ENCODE data around the gene EFNA5. TPM values are rescaled to one million over a fixed set of nuclear protein-coding genes. Genes with fewer than 3 reads are reported as not detected.

The EFNA5 gene
- total RNA-seq, 3 donors from 2014 or later (not counting 1 experiment from before 2014, with no cell fraction given) = 2.2 to 8.1 (median 4.3) TPM

- peak; percentile 31 to 62 for DNase-seq
- Histone ChIP-seq H3K27ac (ENCODE audit: low read length) (peak overlapping the region; percentile 59), H3K36me3 (ENCODE audit: control insufficient read depth, insufficient read depth, low read length) (no peaks in the 10 kb centered on the region), H3K4me1 (ENCODE audit: control insufficient read depth, insufficient read depth, low read length) (peaks cover 18% of the 10 kb centered on the region), H3K9me3 (ENCODE audit: control insufficient read depth, insufficient read depth, low read length) (no peaks in the 10 kb centered on the region), H3K27me3 (ENCODE audit: control insufficient read depth, insufficient read depth, low read length) (no peaks in the 10 kb centered on the region), H3K4me3 (ENCODE audit: low read length) (no peak overlapping the region)
- Mint-ChIP-seq H3K9me3 (no peaks in the 10 kb centered on the region), H3K27ac (peak overlapping the region; percentile 89 to 91), H3K4me3 (peak overlapping the region; percentile 85), H3K36me3 (no peaks in the 10 kb centered on the region), H3K27me3 (ENCODE audit: low read depth in 2 of 2) (no peaks in the 10 kb centered on the region), H3K4me1 (peaks cover 34 to 39% of the 10 kb centered on the region in 2 donors)
- peak; percentile 77 to 88 (median 85) for ATAC-seq
- 28% methylated on average over 5 of the region's 5 CpGs for WGBS (ENCODE audit: insufficient coverage)
- intact Hi-C loops (cut with micrococcal nuclease) = loop anchor here (1.0 to 5.0 kb wide), 6 partner anchors 24 to 283 kb away; partner anchors contain the start of gene EFNA5
- TF ChIP-seq CTCF (IDR thresholded peaks at IDR 0.05) = no peak
Measured at GRCh38 chr5:107389130-107389774, 281.5 kb downstream of the EFNA5 start.

- DNase-seq (peak in 1 of 2 donors; percentile 9), ATAC-seq (peak; percentile 20 to 54 (median 37))
- Histone ChIP-seq H3K4me1 (ENCODE audit: control insufficient read depth, insufficient read depth, low read length) (peaks cover 18% of the 10 kb centered on the region), H3K27ac (ENCODE audit: low read length) (peak overlapping the region; percentile 59), H3K9me3 (ENCODE audit: control insufficient read depth, insufficient read depth, low read length) (no peaks in the 10 kb centered on the region), H3K27me3 (ENCODE audit: control insufficient read depth, insufficient read depth, low read length) (no peaks in the 10 kb centered on the region), H3K36me3 (ENCODE audit: control insufficient read depth, insufficient read depth, low read length) (no peaks in the 10 kb centered on the region), H3K4me3 (ENCODE audit: low read length) (no peak overlapping the region)
- H3K36me3 Mint-ChIP-seq = no peaks in the 10 kb centered on the region
- peak overlapping the region; percentile 85 for H3K4me3 Mint-ChIP-seq
- intact Hi-C loops (cut with micrococcal nuclease) = loop anchor here (2.0 to 5.0 kb wide), 2 partner anchors 86 to 284 kb away; partner anchors contain the start of gene EFNA5
- WGBS (ENCODE audit: insufficient coverage) = 10% methylated on average over 6 of the region's 8 CpGs
- no peaks in the 10 kb centered on the region for H3K27me3 Mint-ChIP-seq (ENCODE audit: low read depth in 2 of 2)
- H3K4me1 Mint-ChIP-seq = peaks cover 34 to 39% of the 10 kb centered on the region in 2 donors
- TF ChIP-seq CTCF (IDR thresholded peaks at IDR 0.05) = no peak
- peak overlapping the region; percentile 89 to 91 for H3K27ac Mint-ChIP-seq
- no peaks in the 10 kb centered on the region for H3K9me3 Mint-ChIP-seq
Measured at GRCh38 chr5:107388141-107388861, 282.4 kb downstream of the EFNA5 start.

GRCh38 chr5:107387526-107388140, 283.1 kb downstream of the EFNA5 start:
- intact Hi-C loops (cut with micrococcal nuclease) = loop anchor here (2.0 to 5.0 kb wide), 2 partner anchors 87 to 285 kb away; partner anchors contain the start of gene EFNA5
- H3K4me3 ChIP-seq (ENCODE audit: low read length) = no peak overlapping the region
- H3K36me3 Mint-ChIP-seq = no peaks in the 10 kb centered on the region
- ATAC-seq (no peak), DNase-seq (no peak)
- H3K27ac Mint-ChIP-seq = peak overlapping the region; percentile 89 to 91
- no peaks in the 10 kb centered on the region for H3K27me3 ChIP-seq (ENCODE audit: control insufficient read depth, insufficient read depth, low read length)
- no peaks in the 10 kb centered on the region for H3K9me3 Mint-ChIP-seq
- H3K27ac ChIP-seq (ENCODE audit: low read length) = peak overlapping the region; percentile 59
- WGBS (ENCODE audit: insufficient coverage) = 32% methylated on average over 6 of the region's 6 CpGs
- no peaks in the 10 kb centered on the region for H3K27me3 Mint-ChIP-seq (ENCODE audit: low read depth in 2 of 2)
- H3K9me3 ChIP-seq (ENCODE audit: control insufficient read depth, insufficient read depth, low read length) = no peaks in the 10 kb centered on the region
- H3K4me3 Mint-ChIP-seq = peak overlapping the region; percentile 85
- H3K36me3 ChIP-seq (ENCODE audit: control insufficient read depth, insufficient read depth, low read length) = no peaks in the 10 kb centered on the region
- peaks cover 34 to 39% of the 10 kb centered on the region in 2 donors for H3K4me1 Mint-ChIP-seq
- peaks cover 18% of the 10 kb centered on the region for H3K4me1 ChIP-seq (ENCODE audit: control insufficient read depth, insufficient read depth, low read length)
- no peak for TF ChIP-seq CTCF (IDR thresholded peaks at IDR 0.05)

Measured in natural killer cell (primary cell).